Fibroblast of lung (primary cell): ENCODE measurements around the gene PGF. TPM values are rescaled to one million over a fixed set of nuclear protein-coding genes. Genes with fewer than 3 reads are reported as not detected.

Experiments
- DNase-seq, 2 donors: peaks; one replicate each; pipeline versions ENCODE4 v3.0.0 to v3.0.0-alpha.2; 2010; ENCODE audit warnings: low read depth in 2 of 2
- H2AFZ ChIP-seq: 2 replicates; pipeline ENCODE4 v1.5.1; 2012; ENCODE audit warnings: low read length, control low read depth, inconsistent platforms
- H3K27ac ChIP-seq: 2 replicates; pipeline ENCODE4 v1.5.1; 2011; ENCODE audit warnings: low read length, control low read depth; ENCODE audit not compliant: insufficient read depth
- H3K27me3 ChIP-seq: 2 replicates; pipeline ENCODE4 v1.5.1; 2011; ENCODE audit warnings: mild to moderate bottlenecking, low read length; ENCODE audit not compliant: control insufficient read depth, insufficient read depth
- H3K36me3 ChIP-seq: 2 replicates; pipeline ENCODE4 v1.5.1; 2011; ENCODE audit warnings: low read length; ENCODE audit not compliant: control insufficient read depth, insufficient read depth
- H3K4me1 ChIP-seq: 2 replicates; pipeline ENCODE4 v1.5.1; 2011; ENCODE audit warnings: low read length; ENCODE audit not compliant: control insufficient read depth, insufficient read depth; ENCODE audit errors: extremely low read depth
- H3K4me2 ChIP-seq: 2 replicates; pipeline ENCODE4 v1.5.1; 2011; ENCODE audit warnings: low read length, control low read depth; ENCODE audit not compliant: insufficient read depth; ENCODE audit errors: extremely low read depth
- H3K4me3 ChIP-seq, 4 experiments: fragments of 200-600 bp in 1 of 4; sonication (generic) in 1 of 4; replicated peaks in 1 of 4; 2 replicates each; pipeline ENCODE4 v1.5.1; 2011 to 2016; ENCODE audit warnings: low read length in 4 of 4, low read depth in 3 of 4, mild to moderate bottlenecking in 3 of 4, control low read depth in 2 of 4, inconsistent platforms in 1 of 4, mixed read lengths in 1 of 4; ENCODE audit not compliant: insufficient read depth in 1 of 4; ENCODE audit errors: control extremely low read depth in 1 of 4
- H3K79me2 ChIP-seq: 2 replicates; pipeline ENCODE4 v1.5.1; 2012; ENCODE audit warnings: mild to moderate bottlenecking, low read length, inconsistent platforms; ENCODE audit not compliant: control insufficient read depth, insufficient read depth
- H3K9ac ChIP-seq: 2 replicates; pipeline ENCODE4 v1.5.1; 2011; ENCODE audit warnings: mild to moderate bottlenecking, low read length, control low read depth; ENCODE audit not compliant: insufficient read depth
- H3K9me3 ChIP-seq: 2 replicates; pipeline ENCODE4 v1.5.1; 2012; ENCODE audit warnings: low read depth, low read length; ENCODE audit not compliant: control insufficient read depth, insufficient read depth
- H4K20me1 ChIP-seq: 2 replicates; pipeline ENCODE4 v1.5.1; 2011; ENCODE audit warnings: low read length; ENCODE audit not compliant: control insufficient read depth, insufficient read depth; ENCODE audit errors: extremely low read depth
- CTCF ChIP-seq, 2 donors: IDR thresholded peaks in 1 of 2; conservative IDR thresholded peaks in 1 of 2; 1 replicate in 1 of 2; 2 replicates in 1 of 2; pipeline ENCODE4 v1.5.1; 2011 to 2012; ENCODE audit warnings: low read length in 2 of 2, control low read depth in 1 of 2, inconsistent platforms in 1 of 2, low read depth in 1 of 2, mild to moderate bottlenecking in 1 of 2
- EZH2 ChIP-seq: IDR thresholded peaks from 2 replicates; pipeline ENCODE4 v1.5.1; 2012; ENCODE audit warnings: low read length, control low read depth, mild to moderate bottlenecking; ENCODE audit errors: missing control alignments
- polyA plus RNA-seq, 2 donors: library from polyadenylated mRNA; depleted of rRNA in 1 of 2; stranded (reverse) in 1 of 2; unstranded in 1 of 2; fragments of >200 nt; gene quantifications; 2 replicates each; pipeline ENCODE4 v1.2.1, GENCODE V29; 2011 to 2012; ENCODE audit warnings: missing spikeins in 1 of 2
- total RNA-seq: library from RNA; depleted of rRNA; stranded (reverse); fragments of >200 nt; gene quantifications from 2 replicates; pipeline ENCODE4 v1.2.1, GENCODE V29; 2014

The PGF gene
- total and polyA plus RNA-seq, 2 donors (not counting 1 experiment from before 2014, with no cell fraction given) = 1.1 to 7.6 TPM

- peaks cover 34% of the 10 kb centered on the region for H3K36me3 ChIP-seq
- no peak overlapping the region for H2AFZ ChIP-seq
- H3K27ac ChIP-seq = no peak overlapping the region
These were observed 59.0 kb downstream of the PGF start for GRCh38 chr14:74896400-74896799.

GRCh38 chr14:74893614-74894091 lies 61.7 kb downstream of the PGF start:
- Histone ChIP-seq H3K27ac (no peak overlapping the region), H3K4me2 (no peak overlapping the region), H3K27me3 (no peaks in the 10 kb centered on the region), H3K9ac (no peak overlapping the region), H3K9me3 (no peaks in the 10 kb centered on the region), H3K79me2 (peaks cover 13% of the 10 kb centered on the region), H3K4me1 (peaks cover 4% of the 10 kb centered on the region), H2AFZ (no peak overlapping the region), H3K36me3 (peaks cover 34% of the 10 kb centered on the region), H4K20me1 (no peaks in the 10 kb centered on the region), H3K4me3 (no peak overlapping the region)
- TF ChIP-seq EZH2 = no peak
- no peak for TF ChIP-seq CTCF (conservative IDR thresholded peaks at IDR 0.05 in 1 of 2, IDR thresholded peaks at IDR 0.05 in 1 of 2; ENCODE audit: low read depth in 1 of 2, low read length in 2 of 2)
- DNase-seq = no peak

More at GRCh38 chr14:74896400-74896799, 59.0 kb downstream of the PGF start:
- no peak overlapping the region for H3K4me2 ChIP-seq
- H4K20me1 ChIP-seq = no peaks in the 10 kb centered on the region
- H3K9ac ChIP-seq = no peak overlapping the region
- H3K79me2 ChIP-seq = peaks cover 1% of the 10 kb centered on the region
- no peaks in the 10 kb centered on the region for H3K27me3 ChIP-seq
- H3K4me3 ChIP-seq = no peak overlapping the region
- DNase-seq = no peak
- TF ChIP-seq EZH2 (no peak), CTCF (conservative IDR thresholded peaks at IDR 0.05 in 1 of 2, IDR thresholded peaks at IDR 0.05 in 1 of 2; ENCODE audit: low read depth in 1 of 2, low read length in 2 of 2) (no peak)
- peaks cover 2% of the 10 kb centered on the region for H3K4me1 ChIP-seq
- no peaks in the 10 kb centered on the region for H3K9me3 ChIP-seq

- TF ChIP-seq EZH2 = no peak
- TF ChIP-seq CTCF (conservative IDR thresholded peaks at IDR 0.05 in 1 of 2, IDR thresholded peaks at IDR 0.05 in 1 of 2; ENCODE audit: low read depth in 1 of 2, low read length in 2 of 2) = no peak
- no peak overlapping the region for H2AFZ ChIP-seq
- peaks cover 29% of the 10 kb centered on the region for H3K36me3 ChIP-seq
These were observed 62.7 kb downstream of the PGF start for GRCh38 chr14:74892745-74893144.

More at GRCh38 chr14:74892745-74893144, 62.7 kb downstream of the PGF start:
- Histone ChIP-seq H3K27ac (no peak overlapping the region), H3K9me3 (no peaks in the 10 kb centered on the region), H3K9ac (no peak overlapping the region), H3K4me3 (no peak overlapping the region), H4K20me1 (no peaks in the 10 kb centered on the region), H3K4me2 (no peak overlapping the region), H3K4me1 (peaks cover 5% of the 10 kb centered on the region), H3K27me3 (no peaks in the 10 kb centered on the region), H3K79me2 (peaks cover 22% of the 10 kb centered on the region)
- DNase-seq = no peak
